Colonic mucosa (tissue), 4 donors: Measurements from ENCODE around the gene PIGP. TPM values are rescaled to one million over a fixed set of nuclear protein-coding genes. Genes with fewer than 3 reads are reported as not detected.
"Not testable (repeated sequence)": the region's sequence is repeated elsewhere in the genome, so short reads cannot be mapped to it uniquely, and the experiment has no call there.

Source experiments
- DNase-seq: peaks from one replicate; pipeline ENCODE4 v3.0.0-alpha.2; 2020
- H3K27ac ChIP-seq: fragments of 200-600 bp; one replicate; pipeline ENCODE4 v1.8.0; 2021
- H3K27me3 ChIP-seq: fragments of 200-600 bp; one replicate; pipeline ENCODE4 v1.8.0; 2021
- H3K36me3 ChIP-seq: fragments of 200-600 bp; one replicate; pipeline ENCODE4 v1.8.0; 2021
- H3K4me1 ChIP-seq: fragments of 200-600 bp; one replicate; pipeline ENCODE4 v1.8.0; 2021; ENCODE audit warnings: mild to moderate bottlenecking
- H3K4me3 ChIP-seq: fragments of 200-600 bp; one replicate; pipeline ENCODE4 v1.8.0; 2021
- H3K9ac ChIP-seq, 2 donors: one replicate each; pipeline ENCODE4 v1.7.0; 2013; ENCODE audit warnings: control low read depth in 2 of 2, low read depth in 2 of 2, low read length in 2 of 2
- H3K9me3 ChIP-seq: fragments of 200-600 bp; one replicate; pipeline ENCODE4 v1.8.0; 2021
- CTCF ChIP-seq: fragments of 200-600 bp; IDR thresholded peaks from one replicate; pipeline ENCODE4 v1.8.0; 2022; ENCODE audit warnings: antibody characterized with exemption, mild to moderate bottlenecking
- intact Hi-C: fragments of 100-400 bp; cut with DNase I; formaldehyde crosslinking; loops from one replicate; pipeline ENCODE4 v1.14.1; 2022
- total RNA-seq, 2 donors: library from RNA; stranded (reverse); fragmentation: NEBNext Ultra II Directional in 1 of 2; extraction: Animal tissue kit (Norgen Biotek cat#: 25700) in 1 of 2; gene quantifications; one replicate each; pipeline ENCODE4 v1.2.1, GENCODE V29; 2021
- donor health status: healthy.
- donor health status: DM: no; HTN: no; CAD: no.
- donor health status: DM: no; HTN: no; CAD: no.

PIGP gene
- total RNA-seq, 2 donors from 2014 or later = 19.8 to 28.8 TPM

GRCh38 chr21:37060296-37060695 lies 12.6 kb downstream of the PIGP start:
- intact Hi-C loops = no loop called here
- H3K9ac ChIP-seq = peak overlapping the region in 1 of 2 donors; percentile 3
- no peaks in the 10 kb centered on the region for H3K9me3 ChIP-seq
- no peaks in the 10 kb centered on the region for H3K27me3 ChIP-seq
- TF ChIP-seq CTCF = no peak
- no peak overlapping the region for H3K4me3 ChIP-seq
- H3K4me1 ChIP-seq = peaks cover 4% of the 10 kb centered on the region
- peak; percentile 74 for DNase-seq
- H3K36me3 ChIP-seq = no peaks in the 10 kb centered on the region
- no peak overlapping the region for H3K27ac ChIP-seq

- no peak for DNase-seq
- no peak overlapping the region for H3K9ac ChIP-seq
- H3K4me1 ChIP-seq = peaks cover 4% of the 10 kb centered on the region
- TF ChIP-seq CTCF = no peak
- no peak overlapping the region for H3K4me3 ChIP-seq
- intact Hi-C loops = no loop called here
- H3K9me3 ChIP-seq = no peaks in the 10 kb centered on the region
- H3K36me3 ChIP-seq = no peaks in the 10 kb centered on the region
- no peaks in the 10 kb centered on the region for H3K27me3 ChIP-seq
- no peak overlapping the region for H3K27ac ChIP-seq
These were observed 13.7 kb downstream of the PIGP start for GRCh38 chr21:37059181-37059580.

DNA sequence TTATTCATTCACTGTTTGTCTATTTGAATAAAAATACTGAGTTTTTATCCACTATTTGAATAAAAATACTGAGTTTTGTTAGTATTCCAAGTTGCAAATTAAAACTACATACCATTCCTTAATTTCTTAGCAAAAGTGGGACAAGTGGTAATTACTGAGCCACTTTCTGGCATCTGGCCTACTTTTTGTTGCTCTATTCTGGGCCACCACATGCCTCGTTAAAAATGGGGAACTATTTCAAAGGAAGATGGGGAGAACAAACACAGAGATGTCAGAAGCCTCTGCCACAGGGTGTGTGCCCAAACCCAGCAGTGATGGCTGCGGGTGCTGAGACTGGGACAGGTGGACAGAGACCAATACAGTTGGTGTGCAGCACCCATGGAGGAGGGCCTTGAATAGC lies 14.6 kb downstream of the PIGP start:
- no peak for TF ChIP-seq CTCF
- H3K36me3 ChIP-seq = no peaks in the 10 kb centered on the region
- H3K4me1 ChIP-seq = peaks cover 4% of the 10 kb centered on the region
- no peak overlapping the region for H3K27ac ChIP-seq
- DNase-seq = no peak
- no peaks in the 10 kb centered on the region for H3K9me3 ChIP-seq
- H3K9ac ChIP-seq = no peak overlapping the region
- intact Hi-C loops = no loop called here
- H3K4me3 ChIP-seq = no peak overlapping the region
- H3K27me3 ChIP-seq = no peaks in the 10 kb centered on the region

DNA sequence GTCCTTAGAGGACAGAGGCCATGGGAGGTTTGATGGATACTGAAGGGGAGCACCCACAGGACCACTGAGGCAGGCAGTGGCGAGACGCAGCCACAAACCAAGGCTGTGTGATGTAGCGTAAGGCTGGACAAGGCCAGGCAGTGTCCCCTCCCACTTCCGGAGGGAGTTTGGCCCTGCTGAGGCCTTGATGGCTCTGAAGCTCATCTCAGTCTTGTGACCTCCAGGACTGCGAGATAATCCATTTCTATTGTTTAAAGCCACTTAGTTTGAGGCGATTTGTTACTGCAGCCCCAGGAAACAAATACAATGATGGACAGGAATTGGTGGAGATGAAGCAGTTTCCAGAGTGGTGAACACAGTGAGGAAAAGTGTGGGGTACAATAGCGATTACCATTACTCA lies 15.3 kb downstream of the PIGP start:
- Histone ChIP-seq H3K4me1 (peaks cover 4% of the 10 kb centered on the region), H3K4me3 (no peak overlapping the region), H3K9me3 (no peaks in the 10 kb centered on the region), H3K36me3 (no peaks in the 10 kb centered on the region), H3K9ac (no peak overlapping the region), H3K27me3 (no peaks in the 10 kb centered on the region), H3K27ac (no peak overlapping the region)
- intact Hi-C loops = no loop called here
- DNase-seq = no peak
- no peak for TF ChIP-seq CTCF

DNA sequence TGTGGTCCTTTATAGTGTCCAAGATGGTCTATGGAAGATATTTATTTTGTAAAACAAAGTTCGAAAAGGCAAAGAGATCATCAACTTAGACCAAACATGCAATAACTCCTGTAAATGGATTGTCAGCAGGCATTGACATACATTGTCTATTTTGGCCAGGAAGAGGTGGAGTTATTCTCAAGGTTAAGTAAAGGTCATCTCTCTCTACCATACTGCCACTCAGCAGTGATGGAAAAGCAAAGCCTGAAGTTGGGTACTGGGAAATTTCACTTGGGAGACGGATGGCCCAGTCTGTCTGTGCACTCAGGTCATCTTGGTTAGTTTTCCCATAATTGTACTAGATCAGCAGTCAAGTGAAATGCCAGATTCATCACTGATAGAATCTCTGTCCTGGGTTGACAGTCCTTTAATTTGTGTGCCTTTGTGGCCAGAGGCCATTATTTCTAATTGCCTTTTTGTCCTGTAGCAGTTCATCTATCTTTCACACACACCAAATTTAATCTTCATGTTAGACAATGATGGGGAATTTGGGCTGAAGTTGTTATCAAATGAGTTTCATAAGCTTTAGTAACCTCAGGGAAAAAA lies 17.5 kb downstream of the PIGP start:
- no peak for TF ChIP-seq CTCF
- no peak for DNase-seq
- H3K36me3 ChIP-seq = no peaks in the 10 kb centered on the region
- H3K4me1 ChIP-seq = no peaks in the 10 kb centered on the region
- H3K27ac ChIP-seq = no peak overlapping the region
- no peak overlapping the region for H3K4me3 ChIP-seq
- no peaks in the 10 kb centered on the region for H3K27me3 ChIP-seq
- no peak overlapping the region for H3K9ac ChIP-seq
- no peaks in the 10 kb centered on the region for H3K9me3 ChIP-seq
- intact Hi-C loops = no loop called here

- intact Hi-C loops, H3K9me3 ChIP-seq, H3K4me1 ChIP-seq, DNase-seq, H3K9ac ChIP-seq, H3K27me3 ChIP-seq, H3K27ac ChIP-seq, H3K36me3 ChIP-seq, H3K4me3 ChIP-seq: not testable (repeated sequence)
These were observed 23.1 kb downstream of the PIGP start for GRCh38 chr21:37049741-37050140.
